A549 treated with CORT108297 at 1 μM for 4 hours (cell line): Measurements from ENCODE around the gene GLCCI1. TPM values are rescaled to one million over a fixed set of nuclear protein-coding genes. Genes with fewer than 3 reads are reported as not detected.

ENCODE experiments used
- total RNA-seq: library from RNA; stranded (reverse); fragments of 200-300 nt; extraction: Qiagen RNA extraction; gene quantifications from 5 replicates; pipeline ENCODE4 v1.2.3, GENCODE V29; 2022

GLCCI1 gene
- total RNA-seq = 0.65 to 1.1 TPM (median 0.99 TPM) in 5 replicates

GRCh38 chr7:7968544-7969305, at the start of gene GLCCI1:
GLCCI1 (plus strand) TSS chr7:7968796; CDS start chr7:7969351, 555 bp downstream.

